H54 (cell line): ENCODE results near the gene GALNT18.
"Not testable (repeated sequence)": the region's sequence is repeated elsewhere in the genome, so short reads cannot be mapped to it uniquely, and the experiment has no call there.

Experiments used
- DNase-seq: peaks from one replicate; pipeline ENCODE4 v3.0.0; 2011; ENCODE audit warnings: low spot score, mixed read lengths; ENCODE audit not compliant: insufficient read length
- FAIRE-seq: peaks from 3 replicates; lab custom pipeline; 2011; peaks lifted over from hg19 to GRCh38; lab: Jason Lieb, UNC
- POLR2A ChIP-seq: IDR thresholded peaks from 2 replicates; pipeline ENCODE4 v1.6.1; 2011; ENCODE audit warnings: low read depth, mild to moderate bottlenecking, low read length

The GALNT18 gene

GRCh38 chr11:11381471-11382105 lies 240.2 kb downstream of the GALNT18 start:
- no peak for TF ChIP-seq POLR2A
- FAIRE-seq, result no peak
- no peak for DNase-seq

DNA sequence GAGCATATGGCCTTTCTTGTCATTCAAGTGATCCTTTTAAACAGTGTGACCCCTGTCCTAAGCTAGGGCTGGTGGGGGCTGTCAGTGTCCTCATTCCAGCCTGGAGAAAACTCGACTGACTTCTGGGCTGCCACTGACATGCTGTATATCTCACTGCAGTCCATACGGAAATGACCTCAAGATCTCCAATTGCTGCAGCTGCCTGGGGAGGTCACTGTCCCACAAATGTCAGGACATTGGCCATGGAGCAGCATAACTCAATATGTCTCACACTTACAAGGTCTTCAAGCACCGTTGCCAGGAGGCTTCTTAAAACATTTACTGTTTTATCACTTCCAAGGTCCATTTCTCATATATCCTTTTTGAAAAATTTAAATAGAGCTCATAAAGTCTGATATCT lies 240.9 kb downstream of the GALNT18 start:
- DNase-seq (no peak), FAIRE-seq (no peak)
- TF ChIP-seq POLR2A, result no peak

- no peak for FAIRE-seq
- TF ChIP-seq POLR2A, result no peak
- no peak for DNase-seq
Observed at GRCh38 chr11:11380340-11380739, 241.5 kb downstream of the GALNT18 start.

GRCh38 chr11:11379661-11380060 lies 242.1 kb downstream of the GALNT18 start:
- TF ChIP-seq POLR2A, result no peak
- FAIRE-seq, result no peak
- DNase-seq, result no peak

DNA sequence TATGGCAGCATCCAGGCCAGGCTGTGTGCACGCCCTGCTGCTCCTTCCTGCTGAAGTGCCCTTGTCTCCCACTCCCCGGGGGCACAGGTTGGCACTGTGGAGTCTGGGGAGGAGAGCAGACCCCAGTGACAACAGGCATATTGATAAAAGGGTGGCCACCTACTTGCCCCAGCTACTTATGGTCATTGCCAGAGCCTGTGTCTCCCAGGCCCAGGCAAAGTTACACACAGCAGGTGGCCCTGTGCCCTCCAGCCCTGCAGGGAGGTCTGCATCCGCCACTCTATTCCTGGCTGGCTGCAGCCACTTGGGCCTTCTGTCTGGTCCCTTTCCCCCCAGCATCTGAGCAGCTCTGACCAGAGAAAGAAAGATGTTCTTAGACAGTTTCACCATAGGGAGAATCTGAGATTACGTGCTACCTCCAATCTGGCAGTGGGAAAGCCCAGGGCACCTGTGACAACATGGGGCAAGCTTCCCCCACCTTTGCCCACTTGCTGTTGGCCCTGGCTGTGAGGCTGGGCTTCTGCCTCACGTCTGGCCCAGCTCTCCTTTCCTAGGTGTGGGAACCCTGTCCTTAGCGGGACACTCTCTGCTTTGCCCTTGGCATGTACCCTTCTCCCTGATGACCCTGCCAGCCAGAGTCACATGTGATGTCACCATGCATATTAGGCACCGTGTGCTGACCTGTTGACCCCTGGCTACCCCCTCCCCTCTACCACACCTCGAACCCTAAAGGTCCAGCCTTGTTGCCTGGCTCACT lies 243.4 kb downstream of the GALNT18 start:
- no peak for TF ChIP-seq POLR2A
- DNase-seq (no peak), FAIRE-seq (no peak)

GRCh38 chr11:11374358-11375148 lies 247.3 kb downstream of the GALNT18 start:
- DNase-seq (no peak), FAIRE-seq (no peak)
- TF ChIP-seq POLR2A, result no peak

GRCh38 chr11:11373934-11374333 lies 247.9 kb downstream of the GALNT18 start:
- no peak for DNase-seq
- no peak for FAIRE-seq
- TF ChIP-seq POLR2A, result no peak

DNA sequence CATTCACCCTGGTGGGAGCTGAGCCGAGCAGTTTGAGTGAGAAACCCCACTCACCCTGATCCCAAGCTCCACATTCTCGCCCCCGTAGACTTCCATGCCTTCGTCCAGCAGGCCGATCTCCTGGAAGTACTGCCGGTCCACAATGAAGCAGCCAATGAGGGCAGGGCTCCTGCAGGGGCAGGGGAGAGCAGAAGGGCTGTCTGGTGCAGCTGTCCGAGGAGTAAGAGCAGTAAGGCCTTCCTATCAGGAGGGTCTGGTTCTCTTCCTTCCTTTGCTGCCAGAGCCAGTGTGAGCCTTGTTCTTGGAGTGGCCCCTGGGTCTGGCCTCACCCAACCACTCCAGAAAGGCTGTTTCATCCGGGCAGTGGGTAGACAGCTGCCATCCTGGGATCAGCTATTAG lies 249.3 kb downstream of the GALNT18 start:
- FAIRE-seq, result no peak
- TF ChIP-seq POLR2A, result no peak
- no peak for DNase-seq

- no peak for DNase-seq
- TF ChIP-seq POLR2A, result no peak
- no peak for FAIRE-seq
Observed at GRCh38 chr11:11370962-11371303, 250.9 kb downstream of the GALNT18 start.

DNA sequence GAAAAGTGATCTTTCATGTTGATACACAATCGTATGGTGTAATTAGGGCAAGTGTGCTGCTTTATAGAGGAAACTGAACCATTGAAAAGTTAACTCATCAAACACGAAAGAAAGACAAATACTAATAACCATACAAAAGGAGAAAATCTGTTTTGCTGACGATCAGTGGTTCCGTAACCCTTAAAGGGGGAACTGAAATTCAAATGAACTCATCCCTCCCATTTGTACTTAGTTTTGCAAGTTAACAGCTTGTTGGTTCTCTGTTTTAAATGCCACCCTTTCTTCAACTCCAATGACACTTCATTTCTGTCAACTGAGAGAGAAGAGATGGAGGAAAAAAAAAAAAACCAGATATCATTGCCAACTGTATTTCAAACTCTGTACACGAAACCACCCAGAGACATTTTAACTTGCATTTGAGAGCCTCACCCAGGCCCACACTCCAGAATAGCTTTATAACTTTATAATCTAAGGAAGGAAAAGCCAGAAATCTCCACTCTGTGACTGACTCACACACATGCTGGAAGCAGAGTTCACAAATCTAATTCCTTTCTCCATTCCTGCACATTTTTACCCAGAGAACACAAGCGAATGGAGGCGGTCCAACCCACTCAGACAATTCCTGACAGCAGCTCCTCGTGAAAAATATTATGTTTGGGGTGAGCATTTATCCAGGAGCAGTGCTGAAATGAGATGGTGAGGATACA lies 251.4 kb downstream of the GALNT18 start:
- no peak for FAIRE-seq

GRCh38 chr11:11366793-11367192 lies 255.0 kb downstream of the GALNT18 start:
- no peak for TF ChIP-seq POLR2A
- no peak for DNase-seq
- no peak for FAIRE-seq

More for the DNA sequence above, 251.4 kb downstream of the GALNT18 start:
- no peak for DNase-seq
- no peak for TF ChIP-seq POLR2A

DNA sequence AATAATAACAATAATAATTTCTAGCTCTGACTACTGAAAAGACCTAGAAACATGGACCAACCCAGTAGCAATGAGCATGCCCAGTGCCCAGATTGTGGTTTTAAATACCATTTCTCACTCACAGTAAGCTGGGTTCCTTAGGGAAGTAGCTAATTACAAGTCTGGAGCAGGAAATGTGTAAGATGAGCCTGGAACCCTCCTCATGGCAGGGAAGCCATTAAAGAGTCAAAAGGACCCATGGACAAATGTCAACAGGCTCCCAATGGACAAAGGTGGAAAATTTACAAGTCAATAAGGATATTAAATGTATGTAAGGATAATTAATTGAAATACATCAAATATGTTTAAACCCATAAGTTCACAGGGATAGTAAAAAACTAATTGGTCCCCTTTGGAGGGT lies 258.1 kb downstream of the GALNT18 start:
- FAIRE-seq (no peak), DNase-seq (no peak)
- no peak for TF ChIP-seq POLR2A

DNA sequence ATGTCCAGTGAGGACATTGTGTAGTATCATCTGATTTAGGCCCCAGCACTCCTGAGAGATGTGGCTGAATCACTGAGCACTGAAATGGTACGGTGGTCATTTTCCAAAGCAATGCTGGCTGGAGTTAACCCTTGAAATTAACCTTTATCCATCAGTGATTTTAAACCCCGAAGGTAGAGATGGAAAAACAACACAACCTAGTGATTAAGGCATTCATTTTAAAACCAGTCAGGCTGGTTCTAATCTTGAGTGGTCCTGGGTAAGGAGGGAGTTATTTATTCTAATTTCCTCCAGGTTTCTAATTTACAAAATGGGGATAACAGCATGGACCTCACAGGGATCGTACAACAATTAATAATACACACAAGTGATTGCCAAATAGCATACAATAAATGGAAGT lies 262.2 kb downstream of the GALNT18 start:
- FAIRE-seq (no peak), DNase-seq (no peak)
- TF ChIP-seq POLR2A, result no peak

- FAIRE-seq, result no peak
- TF ChIP-seq POLR2A, result no peak
- DNase-seq, result no peak
Observed at GRCh38 chr11:11356842-11357241, 265.0 kb downstream of the GALNT18 start.

DNA sequence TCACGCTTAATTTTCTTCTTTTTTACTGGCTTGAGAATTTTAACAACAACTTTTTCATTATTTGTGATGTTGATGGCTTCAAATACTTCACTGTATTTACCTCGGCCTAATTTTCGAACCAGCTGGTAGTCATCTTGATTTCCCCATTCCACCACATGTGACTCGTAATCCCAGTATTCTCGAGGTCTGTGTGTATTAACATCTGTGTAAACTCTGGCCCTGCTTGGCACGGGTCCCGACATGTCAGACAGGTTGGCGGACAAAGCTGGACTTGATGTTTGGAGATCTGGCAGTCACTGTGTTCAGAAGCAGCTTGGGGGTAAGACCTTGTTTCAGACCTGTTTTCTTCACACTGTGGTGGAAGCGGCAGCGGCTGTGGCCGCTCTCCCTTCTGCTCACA lies 268.9 kb downstream of the GALNT18 start, which contains the start of gene CSNK2A3:
Gene CSNK2A3, minus strand, starts transcription at position 373 of the 400 bp plus-strand sequence. Its CDS starts 131 bp downstream, at position 242.
- FAIRE-seq, DNase-seq: not testable (repeated sequence)

- not testable (repeated sequence) for DNase-seq, FAIRE-seq
Observed at GRCh38 chr11:11351851-11352250, 270.0 kb downstream of the GALNT18 start.
